NT2/D1 (cell line): ENCODE data around the gene GFRA1.

Experiments
- DNase-seq: peaks from one replicate; pipeline ENCODE4 v3.0.0-alpha.2; 2011; ENCODE audit warnings: low read depth, low spot score
- H3K27me3 ChIP-seq: 2 replicates; pipeline ENCODE4 v1.6.0; 2011; ENCODE audit warnings: mild to moderate bottlenecking; ENCODE audit not compliant: insufficient read length, insufficient read depth
- H3K36me3 ChIP-seq: 2 replicates; pipeline ENCODE4 v1.6.1; 2011; ENCODE audit warnings: mild to moderate bottlenecking, low read length, mixed read lengths; ENCODE audit not compliant: insufficient read depth, insufficient read length
- H3K4me1 ChIP-seq: 2 replicates; pipeline ENCODE4 v1.5.1; 2011; ENCODE audit not compliant: insufficient read depth, insufficient read length
- H3K4me3 ChIP-seq: 2 replicates; pipeline ENCODE4 v1.5.1; 2011; ENCODE audit warnings: low read depth; ENCODE audit not compliant: insufficient read length
- H3K9ac ChIP-seq: 2 replicates; pipeline ENCODE4 v1.6.0; 2011; ENCODE audit warnings: low read depth; ENCODE audit not compliant: insufficient read length
- H3K9me3 ChIP-seq: 2 replicates; pipeline ENCODE4 v1.5.1; 2011; ENCODE audit warnings: mild to moderate bottlenecking, low read length; ENCODE audit not compliant: insufficient read depth
- SUZ12 ChIP-seq: IDR thresholded peaks from 2 replicates; pipeline ENCODE4 v1.6.1; 2011; ENCODE audit not compliant: insufficient read length, insufficient read depth; ENCODE audit errors: extremely low read depth
- YY1 ChIP-seq: IDR thresholded peaks from 2 replicates; pipeline ENCODE4 v1.6.1; 2011; ENCODE audit not compliant: insufficient read length, insufficient read depth
- ZNF274 ChIP-seq: IDR thresholded peaks from 2 replicates; pipeline ENCODE4 v1.6.1; 2011; ENCODE audit warnings: mild to moderate bottlenecking, low read depth, low read length

The GFRA1 gene

DNA sequence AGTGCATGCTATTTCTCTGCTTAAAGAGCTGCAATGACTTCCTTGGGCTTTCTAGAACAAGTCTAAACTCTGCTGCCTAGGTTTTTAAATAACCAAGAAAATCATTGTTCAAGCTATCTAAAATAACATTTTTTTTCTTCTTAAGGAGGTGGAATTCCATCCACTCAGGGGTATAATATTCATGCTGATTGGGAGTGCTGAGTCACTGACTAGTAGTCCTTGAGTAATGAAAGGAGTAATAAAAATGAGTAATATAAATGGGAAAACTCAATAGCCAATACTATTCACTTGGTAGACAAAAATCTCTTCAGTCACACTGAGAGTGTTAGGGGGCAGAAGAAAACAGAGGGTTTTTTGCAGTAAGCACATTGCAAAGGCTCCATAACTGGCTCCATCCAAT, 72.0 kb downstream of the GFRA1 start:
- Histone ChIP-seq H3K27me3 (no peaks in the 10 kb centered on the region), H3K4me1 (no peaks in the 10 kb centered on the region), H3K36me3 (no peaks in the 10 kb centered on the region), H3K9ac (no peak overlapping the region), H3K9me3 (0 out of 2 replicates have a peak, but pooled peaks cover 2% of the 10 kb centered on the region), H3K4me3 (no peak overlapping the region)
- no peak for DNase-seq
- TF ChIP-seq SUZ12 = no peak
- TF ChIP-seq ZNF274 = no peak
- no peak for TF ChIP-seq YY1

- peaks cover 12% of the 10 kb centered on the region; the same call in 1 of the 2 replicates for H3K9me3 ChIP-seq
- no peak for DNase-seq
- TF ChIP-seq SUZ12 = no peak
- no peak for TF ChIP-seq ZNF274
- TF ChIP-seq YY1 = no peak
- H3K9ac ChIP-seq = no peak overlapping the region
- no peaks in the 10 kb centered on the region for H3K4me1 ChIP-seq
- H3K4me3 ChIP-seq = no peak overlapping the region
- no peaks in the 10 kb centered on the region for H3K27me3 ChIP-seq
- H3K36me3 ChIP-seq = no peaks in the 10 kb centered on the region
Measured at GRCh38 chr10:116198676-116199035, 74.3 kb downstream of the GFRA1 start.

DNA sequence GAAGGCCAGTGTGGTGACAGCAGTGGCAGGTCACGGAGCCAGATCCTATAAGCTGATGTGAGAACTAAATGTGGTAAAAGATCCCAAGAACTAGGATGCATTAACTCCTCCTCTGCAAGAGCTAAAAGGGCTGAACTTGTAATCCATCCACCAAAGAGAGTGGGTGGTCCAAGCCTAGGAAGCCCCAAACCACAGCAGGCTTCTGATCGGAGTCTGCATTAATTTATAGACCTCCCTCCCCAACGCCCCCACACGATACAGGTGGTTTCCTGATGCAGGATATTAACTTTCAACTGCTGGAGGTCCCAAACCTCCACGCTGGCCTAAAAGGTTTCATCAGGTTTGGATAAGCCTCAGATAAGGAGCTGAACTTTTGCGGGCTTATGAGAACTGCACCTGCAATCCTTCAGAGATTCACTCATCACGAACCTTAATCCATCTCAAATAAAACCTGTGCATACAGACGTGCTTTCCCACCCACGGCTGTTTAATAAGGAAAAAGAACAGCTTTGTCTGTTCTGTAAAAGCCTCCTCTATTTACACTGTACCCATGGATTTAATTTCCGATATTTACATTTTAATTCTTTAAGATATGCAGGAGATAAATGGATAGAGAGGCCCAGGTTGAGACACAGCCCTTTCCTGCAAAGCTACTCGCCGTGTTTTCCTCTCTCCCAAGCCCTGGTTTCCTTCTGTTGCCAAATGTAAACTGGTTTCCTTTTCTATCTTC, 74.9 kb downstream of the GFRA1 start:
- Histone ChIP-seq H3K36me3 (no peaks in the 10 kb centered on the region), H3K4me3 (no peak overlapping the region), H3K9ac (no peak overlapping the region), H3K27me3 (no peaks in the 10 kb centered on the region), H3K9me3 (peaks cover 12% of the 10 kb centered on the region; the same call in 1 of the 2 replicates), H3K4me1 (no peaks in the 10 kb centered on the region)
- no peak for DNase-seq
- TF ChIP-seq SUZ12 (no peak), ZNF274 (no peak), YY1 (no peak)

GRCh38 chr10:116195583-116195982, 77.4 kb downstream of the GFRA1 start:
- Histone ChIP-seq H3K9me3 (peaks cover 12% of the 10 kb centered on the region; the same call in 1 of the 2 replicates), H3K9ac (no peak overlapping the region), H3K4me1 (no peaks in the 10 kb centered on the region), H3K36me3 (no peaks in the 10 kb centered on the region), H3K27me3 (no peaks in the 10 kb centered on the region), H3K4me3 (no peak overlapping the region)
- DNase-seq = no peak
- TF ChIP-seq SUZ12 (no peak), ZNF274 (no peak), YY1 (no peak)

- Histone ChIP-seq H3K4me1 (no peaks in the 10 kb centered on the region), H3K27me3 (no peaks in the 10 kb centered on the region), H3K36me3 (no peaks in the 10 kb centered on the region), H3K9me3 (peaks cover 12% of the 10 kb centered on the region; the same call in 1 of the 2 replicates), H3K9ac (no peak overlapping the region), H3K4me3 (no peak overlapping the region)
- no peak for TF ChIP-seq YY1
- no peak for TF ChIP-seq SUZ12
- DNase-seq = no peak
Measured at GRCh38 chr10:116195039-116195438, 78.0 kb downstream of the GFRA1 start.

DNA sequence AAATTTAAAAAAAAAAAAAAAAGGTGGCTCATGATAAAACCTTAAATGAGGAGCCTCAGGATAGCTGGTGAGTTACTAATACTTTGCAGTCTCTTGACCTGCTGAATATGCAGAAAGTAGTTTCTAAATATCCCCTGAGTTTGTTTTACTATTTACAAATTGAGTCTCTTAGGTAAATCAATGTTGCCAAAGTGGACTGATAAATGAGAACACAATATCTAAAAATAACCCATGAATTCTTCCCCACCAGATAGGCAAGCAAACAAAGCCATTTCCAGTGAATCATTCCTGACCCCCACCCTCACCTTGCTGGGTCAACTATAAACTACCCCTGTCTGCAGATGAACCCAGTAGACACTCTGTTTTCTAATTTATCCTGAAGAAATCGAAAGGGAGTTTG, 78.9 kb downstream of the GFRA1 start:
- no peak overlapping the region for H3K9ac ChIP-seq
- no peak for DNase-seq
- H3K9me3 ChIP-seq = peaks cover 12% of the 10 kb centered on the region; the same call in 1 of the 2 replicates
- H3K4me3 ChIP-seq = no peak overlapping the region
- no peak for TF ChIP-seq ZNF274
- TF ChIP-seq SUZ12 = no peak
- TF ChIP-seq YY1 = no peak
- no peaks in the 10 kb centered on the region for H3K4me1 ChIP-seq
- no peaks in the 10 kb centered on the region for H3K36me3 ChIP-seq
- no peaks in the 10 kb centered on the region for H3K27me3 ChIP-seq

DNA sequence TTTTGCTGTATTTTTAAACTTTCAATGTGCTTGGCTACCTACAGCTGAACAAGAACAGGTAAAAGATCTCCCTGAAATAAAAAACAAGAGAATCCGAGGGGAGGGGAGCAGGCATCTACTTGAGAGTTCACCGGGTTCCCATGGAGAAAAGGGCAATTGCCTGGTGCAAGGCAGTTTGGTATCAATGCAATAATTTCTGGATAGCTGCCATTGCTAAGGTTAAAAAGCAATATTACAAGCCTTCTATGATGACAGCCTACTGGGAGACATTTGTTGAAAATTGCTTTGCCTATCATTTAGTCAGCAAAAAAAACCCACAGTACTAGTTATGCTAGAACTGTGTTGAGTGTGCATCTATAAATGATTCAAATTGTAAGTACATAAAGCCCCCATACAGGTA, 82.1 kb downstream of the GFRA1 start:
- no peak overlapping the region for H3K4me3 ChIP-seq
- no peak for DNase-seq
- no peak overlapping the region for H3K9ac ChIP-seq
- H3K27me3 ChIP-seq = no peaks in the 10 kb centered on the region
- H3K36me3 ChIP-seq = no peaks in the 10 kb centered on the region
- no peak for TF ChIP-seq SUZ12
- no peak for TF ChIP-seq ZNF274
- no peak for TF ChIP-seq YY1
- H3K9me3 ChIP-seq = peaks cover 9% of the 10 kb centered on the region; the same call in 1 of the 2 replicates
- no peaks in the 10 kb centered on the region for H3K4me1 ChIP-seq
